ENCODE data around the gene SLC35C1. TPM values are rescaled to one million over a fixed set of nuclear protein-coding genes. Genes with fewer than 3 reads are reported as not detected.
"Not testable (repeated sequence)": the region's sequence is repeated elsewhere in the genome, so short reads cannot be mapped to it uniquely, and the experiment has no call there.

SLC35C1 gene
- total RNA-seq, 4 donors from 2014 or later, result 23.6 to 68.6 (median 28.2) TPM

DNA sequence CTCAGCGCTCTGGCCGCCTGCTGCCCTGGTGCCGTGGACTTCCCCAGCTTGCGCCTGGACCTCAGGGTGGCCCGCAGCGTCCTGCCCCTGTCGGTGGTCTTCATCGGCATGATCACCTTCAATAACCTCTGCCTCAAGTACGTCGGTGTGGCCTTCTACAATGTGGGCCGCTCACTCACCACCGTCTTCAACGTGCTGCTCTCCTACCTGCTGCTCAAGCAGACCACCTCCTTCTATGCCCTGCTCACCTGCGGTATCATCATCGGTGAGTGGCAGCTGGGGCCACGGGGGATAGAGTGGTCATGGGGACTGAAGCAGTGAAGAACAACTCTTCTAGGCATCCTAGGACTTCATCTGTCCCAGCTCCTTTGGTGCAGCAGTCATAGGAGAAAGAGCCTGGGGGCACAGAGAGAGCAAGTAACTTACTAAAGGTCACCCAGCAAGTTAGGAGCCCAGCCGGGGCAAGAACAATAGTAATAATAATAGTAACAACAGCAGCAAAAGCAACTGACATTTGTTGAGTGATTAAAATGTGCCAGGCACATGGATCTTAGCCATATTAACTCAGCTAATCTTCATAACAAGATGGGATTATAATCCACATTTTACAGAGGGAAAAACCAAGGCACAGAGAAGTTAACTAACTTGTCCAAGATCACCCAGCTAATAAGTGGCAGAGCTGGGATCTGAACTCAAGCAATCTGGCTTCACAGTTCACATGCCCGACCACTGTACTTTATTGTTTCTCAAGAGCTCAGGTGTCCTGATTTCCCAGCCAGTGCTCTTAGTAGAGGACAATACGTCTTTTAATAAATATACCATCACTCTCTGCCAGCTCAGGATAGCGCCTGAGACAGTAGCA lies 1.4 kb downstream of the SLC35C1 start:
- Histone ChIP-seq H3K27ac (peak overlapping the region; percentile 93 to 98 (median 96)), H3K27me3 (no peaks in the 10 kb centered on the region), H3K9me3 (no peaks in the 10 kb centered on the region), H3K4me1 (peaks cover 31 to 79% (median 35%) of the 10 kb centered on the region in 3 donors), H3K4me3 (peak overlapping the region; percentile 63 to 91 (median 84)), H3K36me3 (peaks cover 6 to 36% (median 11%) of the 10 kb centered on the region in 3 donors)
- 78 to 81% methylated on average over 12 to 17 of the region's 20 CpGs for whole genome bisulfite sequencing, 2 donors
- TF ChIP-seq, protein P1, sequence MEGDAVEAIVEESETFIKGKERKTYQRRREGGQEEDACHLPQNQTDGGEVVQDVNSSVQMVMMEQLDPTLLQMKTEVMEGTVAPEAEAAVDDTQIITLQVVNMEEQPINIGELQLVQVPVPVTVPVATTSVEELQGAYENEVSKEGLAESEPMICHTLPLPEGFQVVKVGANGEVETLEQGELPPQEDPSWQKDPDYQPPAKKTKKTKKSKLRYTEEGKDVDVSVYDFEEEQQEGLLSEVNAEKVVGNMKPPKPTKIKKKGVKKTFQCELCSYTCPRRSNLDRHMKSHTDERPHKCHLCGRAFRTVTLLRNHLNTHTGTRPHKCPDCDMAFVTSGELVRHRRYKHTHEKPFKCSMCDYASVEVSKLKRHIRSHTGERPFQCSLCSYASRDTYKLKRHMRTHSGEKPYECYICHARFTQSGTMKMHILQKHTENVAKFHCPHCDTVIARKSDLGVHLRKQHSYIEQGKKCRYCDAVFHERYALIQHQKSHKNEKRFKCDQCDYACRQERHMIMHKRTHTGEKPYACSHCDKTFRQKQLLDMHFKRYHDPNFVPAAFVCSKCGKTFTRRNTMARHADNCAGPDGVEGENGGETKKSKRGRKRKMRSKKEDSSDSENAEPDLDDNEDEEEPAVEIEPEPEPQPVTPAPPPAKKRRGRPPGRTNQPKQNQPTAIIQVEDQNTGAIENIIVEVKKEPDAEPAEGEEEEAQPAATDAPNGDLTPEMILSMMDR (IDR thresholded peaks at IDR 0.05), result no peak
- TF ChIP-seq POLR2A (IDR thresholded peaks at IDR 0.05), result no peak
- DNase-seq, result no peak
- intact Hi-C loops (cut with DNase I), result no loop called here

- Histone ChIP-seq H3K36me3 (peaks cover 13 to 45% (median 14%) of the 10 kb centered on the region in 3 donors), H3K4me1 (peaks cover 31 to 71% (median 35%) of the 10 kb centered on the region in 3 donors), H3K27ac (no peak overlapping the region), H3K9me3 (no peaks in the 10 kb centered on the region), H3K4me3 (peak overlapping the region in 3 of 4 donors; percentile 77 to 91 (median 90)), H3K27me3 (no peaks in the 10 kb centered on the region)
- intact Hi-C loops (cut with DNase I), result no loop called here
- 65 to 69% methylated on average over 6 to 7 of the region's 7 CpGs for WGBS, 2 donors
- TF ChIP-seq POLR2A (IDR thresholded peaks at IDR 0.05), result no peak
- TF ChIP-seq, protein P1 (IDR thresholded peaks at IDR 0.05), result no peak
- DNase-seq, result no peak
Measured at GRCh38 chr11:45806937-45807791, 2.2 kb downstream of the SLC35C1 start.

DNA sequence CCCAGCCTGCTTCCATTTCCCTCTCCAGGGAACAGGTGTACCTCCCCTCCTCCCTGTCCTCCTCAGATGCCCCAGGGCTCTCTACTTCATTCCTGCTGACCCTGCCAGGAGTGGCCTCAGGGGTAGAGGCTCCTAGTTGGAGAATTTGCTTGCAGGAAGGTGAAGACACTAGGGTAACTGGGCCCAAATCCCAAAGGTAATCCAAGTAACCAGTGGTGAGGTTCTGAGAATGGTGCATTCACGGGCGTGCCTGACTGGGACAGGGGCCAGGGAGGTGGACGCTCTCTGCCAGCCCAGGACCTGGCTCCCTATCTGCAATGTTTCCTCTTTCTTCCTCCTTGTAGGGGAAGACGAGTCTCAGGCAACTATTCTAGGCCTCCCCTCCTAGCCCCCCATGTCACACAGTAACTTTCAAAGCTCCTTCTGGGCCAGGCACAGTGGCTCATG lies 2.9 kb downstream of the SLC35C1 start:
- 39 to 65% methylated on average over 4 of the region's 4 CpGs for WGBS, 2 donors
- H3K27ac ChIP-seq, result no peak overlapping the region
- no peaks in the 10 kb centered on the region for H3K27me3 ChIP-seq
- no peaks in the 10 kb centered on the region for H3K9me3 ChIP-seq
- H3K36me3 ChIP-seq, result peaks cover 13 to 52% (median 17%) of the 10 kb centered on the region in 3 donors
- intact Hi-C loops (cut with DNase I), result no loop called here
- no peak for DNase-seq
- TF ChIP-seq, protein P1 (IDR thresholded peaks at IDR 0.05), result no peak
- TF ChIP-seq POLR2A (IDR thresholded peaks at IDR 0.05), result no peak
- peak overlapping the region in 2 of 4 donors; percentile 90 to 91 for H3K4me3 ChIP-seq
- H3K4me1 ChIP-seq, result peaks cover 31 to 64% (median 35%) of the 10 kb centered on the region in 3 donors

- peaks cover 13 to 53% (median 17%) of the 10 kb centered on the region in 3 donors for H3K36me3 ChIP-seq
- H3K9me3 ChIP-seq; intact Hi-C loops (cut with DNase I); H3K27me3 ChIP-seq; DNase-seq; H3K4me3 ChIP-seq; H3K27ac ChIP-seq: not testable (repeated sequence)
- WGBS, 2 donors, result 60 to 97% methylated on average over 1 to 6 of the region's 6 CpGs
- peaks cover 31 to 58% (median 33%) of the 10 kb centered on the region in 3 donors for H3K4me1 ChIP-seq
Measured at GRCh38 chr11:45808427-45808826, 3.5 kb downstream of the SLC35C1 start.

DNA sequence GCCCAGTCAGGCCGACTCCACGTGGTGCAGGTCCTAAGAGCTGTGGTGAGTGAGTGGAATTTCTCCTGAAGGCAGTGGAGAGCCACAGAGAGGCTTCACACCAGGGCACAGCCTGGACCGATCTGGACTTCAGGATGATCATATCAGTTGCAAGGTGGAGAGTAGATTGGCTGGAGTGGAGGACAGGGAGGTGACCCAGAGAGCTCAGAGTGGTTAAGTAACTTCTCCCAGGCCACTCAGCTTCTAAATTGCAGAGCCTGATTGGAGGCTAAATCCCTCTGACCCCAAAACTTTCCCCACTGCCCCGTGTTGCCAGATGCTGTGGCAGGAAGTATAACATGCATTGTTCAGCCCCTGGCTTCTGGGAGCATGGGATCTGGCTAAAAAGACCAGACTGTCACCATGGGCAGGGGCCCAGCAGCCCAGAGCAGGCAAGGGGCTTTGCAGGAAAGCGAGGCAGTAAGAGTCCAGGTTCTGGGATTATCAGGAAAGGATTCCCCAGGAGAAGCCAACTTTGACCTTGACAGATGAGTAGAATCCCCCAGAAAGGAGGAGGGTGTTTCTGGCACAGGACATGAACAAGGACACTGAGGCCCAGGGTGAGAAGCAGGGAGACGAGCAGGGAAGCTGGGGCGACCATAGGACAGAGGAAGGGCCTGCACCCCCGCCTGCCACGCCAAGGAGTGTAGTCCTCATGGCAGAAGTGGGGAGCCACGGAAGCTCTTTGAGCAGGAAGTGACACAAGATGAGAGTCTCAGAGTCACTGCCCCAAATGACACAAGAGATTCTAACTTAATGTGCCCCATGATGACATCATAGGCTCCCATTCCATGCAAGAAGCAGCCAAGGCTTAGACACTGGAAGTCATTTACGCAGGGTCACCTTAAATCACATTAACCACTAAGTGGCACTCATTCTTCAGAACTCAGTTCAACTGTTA lies 4.8 kb downstream of the SLC35C1 start:
- intact Hi-C loops (cut with DNase I), result no loop called here
- peaks cover 27 to 49% (median 28%) of the 10 kb centered on the region in 3 donors for H3K4me1 ChIP-seq
- no peak for DNase-seq
- H3K27me3 ChIP-seq, result no peaks in the 10 kb centered on the region
- 83 to 85% methylated on average over 5 to 9 of the region's 11 CpGs for WGBS, 2 donors
- TF ChIP-seq, protein P1 (IDR thresholded peaks at IDR 0.05), result no peak
- TF ChIP-seq POLR2A (IDR thresholded peaks at IDR 0.05), result no peak
- H3K4me3 ChIP-seq, result no peak overlapping the region
- no peaks in the 10 kb centered on the region for H3K9me3 ChIP-seq
- H3K36me3 ChIP-seq, result peaks cover 13 to 53% (median 17%) of the 10 kb centered on the region in 3 donors
- H3K27ac ChIP-seq, result no peak overlapping the region
